Pulmonary artery endothelial cell (primary cell): ENCODE results near the gene ZNF140. TPM values are rescaled to one million over a fixed set of nuclear protein-coding genes. Genes with fewer than 3 reads are reported as not detected.

Experiments used
- DNase-seq: peaks from one replicate; pipeline ENCODE4 v3.0.0-alpha.2; 2011; ENCODE audit warnings: low read depth, low spot score
- total RNA-seq: library from RNA; depleted of rRNA; stranded (reverse); fragments of >200 nt; gene quantifications from 2 replicates; pipeline ENCODE4 v1.2.3, GENCODE V29; 2014

Gene ZNF140
- total RNA-seq = 37.3 and 38.0 TPM in 2 replicates

DNA sequence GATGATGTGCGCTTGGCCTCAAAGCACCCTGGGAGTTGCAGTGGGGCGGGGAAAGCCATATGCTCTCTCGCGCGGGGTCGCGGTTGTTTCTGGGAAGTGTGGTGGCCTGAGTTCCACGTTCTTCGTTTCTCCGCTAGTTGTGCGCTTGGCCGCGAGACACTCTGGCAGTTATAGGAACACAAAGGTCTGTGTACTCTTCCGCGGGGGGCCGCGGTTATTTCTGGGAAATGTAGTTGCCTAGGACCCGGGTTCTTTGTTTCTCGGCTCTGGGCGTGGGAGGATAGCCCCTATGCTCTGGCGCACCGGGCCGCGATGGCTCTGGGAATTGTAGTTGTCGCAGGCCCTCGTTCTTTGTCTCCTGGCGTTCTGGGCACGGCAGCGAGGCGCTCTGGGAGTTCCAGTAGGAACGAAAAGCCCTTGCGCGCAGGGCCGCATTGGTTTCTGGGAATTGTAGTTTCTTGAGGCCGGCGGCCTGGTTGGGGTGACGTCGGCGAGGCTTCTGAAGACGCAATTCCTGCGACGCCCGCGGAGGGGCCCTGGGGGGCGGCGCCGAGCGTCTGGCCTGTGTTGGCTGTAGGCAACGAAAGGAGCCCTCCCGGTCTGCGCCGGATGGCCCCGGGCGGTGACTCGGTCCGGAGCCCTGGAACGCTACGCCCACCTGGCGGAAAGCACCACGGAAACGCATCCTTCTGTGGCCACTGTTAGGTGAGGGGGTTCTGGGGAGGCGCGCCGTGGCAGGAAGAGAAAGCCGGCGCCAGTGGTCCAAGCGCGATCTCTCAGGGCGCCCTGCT is at the start of gene ZNF140:
Gene ZNF140, plus strand, starts transcription at position 556 of the 791 bp plus-strand sequence. CDS start 398 bp downstream, outside the sequence.
- DNase-seq = peak; percentile 93

DNA sequence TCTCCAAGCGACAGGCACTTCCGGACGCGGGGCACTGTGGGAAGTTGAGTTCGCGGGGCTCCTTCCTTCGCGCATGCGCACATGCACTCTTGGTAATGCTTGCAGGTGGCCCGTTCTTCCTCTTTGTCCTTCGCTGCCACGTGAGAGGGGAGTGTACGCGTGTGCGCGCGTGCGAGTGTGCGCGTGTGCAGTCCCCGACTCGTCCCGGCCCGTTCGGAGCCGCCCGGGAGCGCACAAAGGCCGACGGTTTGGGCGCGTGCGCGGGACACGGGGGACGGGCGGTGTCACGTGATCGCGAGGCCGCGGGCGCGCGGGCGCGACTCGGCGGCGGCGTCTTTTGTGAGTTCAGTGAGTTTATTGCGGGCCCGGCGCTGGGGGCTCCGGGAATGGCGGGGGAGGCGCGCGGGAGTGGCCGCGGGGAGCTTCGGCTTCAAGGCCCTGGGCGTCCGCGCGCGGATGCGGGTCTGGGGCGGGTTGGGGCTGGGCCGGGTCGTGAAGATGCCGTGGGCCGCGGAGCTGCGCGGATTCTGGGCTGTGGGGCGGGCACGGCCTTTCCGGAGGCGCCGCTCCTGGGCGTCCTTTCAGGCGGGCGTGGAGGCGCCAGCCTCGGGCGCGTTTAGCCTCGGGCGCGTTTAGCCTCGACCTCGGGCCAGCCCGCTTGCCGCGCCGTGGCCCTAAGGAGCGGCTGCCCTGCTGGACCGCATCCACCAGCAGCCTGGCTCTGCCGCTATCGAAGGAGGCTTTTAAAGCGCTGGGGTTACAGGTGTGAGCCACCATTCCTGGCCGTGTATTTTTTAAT is 43.3 kb upstream of the ZNF140 start, which contains the start of gene ZNF84:
Gene ZNF84, plus strand, starts transcription at position 303 of the 799 bp plus-strand sequence. CDS start 3,959 bp downstream, outside the sequence.
- DNase-seq = peak; percentile 95

DNA sequence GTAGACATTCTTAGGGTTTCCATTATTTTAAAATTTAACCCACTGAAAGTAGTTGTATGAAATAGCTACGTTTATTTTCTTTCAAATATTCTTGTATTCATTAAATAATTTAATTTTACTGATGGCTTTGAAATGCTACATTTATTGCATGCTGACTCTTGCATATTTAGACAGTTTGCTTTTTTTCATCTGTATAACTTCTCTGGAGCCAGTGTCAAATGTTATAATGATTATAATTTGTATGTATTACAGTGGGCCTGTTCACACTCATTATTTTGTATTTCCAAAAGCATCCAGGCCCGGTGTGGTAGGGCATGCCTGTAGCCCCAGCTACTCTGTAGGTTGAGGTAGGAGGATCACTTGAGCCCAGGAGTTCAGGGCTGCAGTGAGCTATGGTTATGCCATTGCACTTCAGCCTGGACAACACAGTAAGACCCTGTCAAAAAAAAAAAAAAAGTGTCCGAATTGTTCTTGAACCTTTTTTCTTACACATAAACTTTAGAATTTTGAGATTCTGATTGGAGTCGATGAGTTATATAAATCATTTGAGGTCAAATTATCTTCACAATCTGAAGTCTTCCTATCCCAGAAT is 42.5 kb upstream of the ZNF140 start:
- no peak for DNase-seq

DNA sequence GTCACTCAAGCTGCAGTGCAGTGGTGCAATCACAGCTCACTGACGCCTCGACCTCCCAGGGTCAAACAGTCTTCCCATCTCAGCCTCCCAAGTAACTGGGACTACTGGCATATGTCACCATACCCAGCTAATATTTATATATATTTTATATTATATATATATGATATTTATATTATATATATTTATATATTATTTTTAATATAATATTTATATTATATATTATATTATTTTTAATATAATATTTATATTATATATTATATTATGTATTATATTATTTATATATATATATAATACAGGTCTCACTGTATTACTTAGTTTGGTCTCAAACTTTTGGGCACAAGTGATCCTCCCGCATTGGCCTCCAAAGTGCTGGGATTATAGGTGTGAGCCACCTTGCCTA is 34.0 kb upstream of the ZNF140 start:
- DNase-seq = no peak

DNA sequence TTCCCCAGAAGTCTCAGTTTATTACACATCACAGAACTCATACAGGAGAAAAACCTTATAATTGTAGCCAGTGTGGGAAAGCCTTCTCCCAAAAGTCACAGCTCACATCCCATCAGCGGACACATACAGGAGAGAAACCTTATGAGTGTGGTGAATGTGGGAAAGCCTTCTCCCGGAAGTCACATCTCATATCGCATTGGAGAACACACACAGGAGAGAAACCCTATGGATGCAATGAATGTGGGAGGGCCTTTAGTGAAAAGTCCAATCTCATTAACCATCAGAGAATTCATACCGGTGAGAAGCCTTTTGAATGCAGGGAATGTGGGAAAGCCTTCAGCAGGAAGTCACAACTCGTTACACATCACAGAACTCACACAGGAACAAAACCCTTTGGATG is 23.3 kb upstream of the ZNF140 start:
- no peak for DNase-seq

DNA sequence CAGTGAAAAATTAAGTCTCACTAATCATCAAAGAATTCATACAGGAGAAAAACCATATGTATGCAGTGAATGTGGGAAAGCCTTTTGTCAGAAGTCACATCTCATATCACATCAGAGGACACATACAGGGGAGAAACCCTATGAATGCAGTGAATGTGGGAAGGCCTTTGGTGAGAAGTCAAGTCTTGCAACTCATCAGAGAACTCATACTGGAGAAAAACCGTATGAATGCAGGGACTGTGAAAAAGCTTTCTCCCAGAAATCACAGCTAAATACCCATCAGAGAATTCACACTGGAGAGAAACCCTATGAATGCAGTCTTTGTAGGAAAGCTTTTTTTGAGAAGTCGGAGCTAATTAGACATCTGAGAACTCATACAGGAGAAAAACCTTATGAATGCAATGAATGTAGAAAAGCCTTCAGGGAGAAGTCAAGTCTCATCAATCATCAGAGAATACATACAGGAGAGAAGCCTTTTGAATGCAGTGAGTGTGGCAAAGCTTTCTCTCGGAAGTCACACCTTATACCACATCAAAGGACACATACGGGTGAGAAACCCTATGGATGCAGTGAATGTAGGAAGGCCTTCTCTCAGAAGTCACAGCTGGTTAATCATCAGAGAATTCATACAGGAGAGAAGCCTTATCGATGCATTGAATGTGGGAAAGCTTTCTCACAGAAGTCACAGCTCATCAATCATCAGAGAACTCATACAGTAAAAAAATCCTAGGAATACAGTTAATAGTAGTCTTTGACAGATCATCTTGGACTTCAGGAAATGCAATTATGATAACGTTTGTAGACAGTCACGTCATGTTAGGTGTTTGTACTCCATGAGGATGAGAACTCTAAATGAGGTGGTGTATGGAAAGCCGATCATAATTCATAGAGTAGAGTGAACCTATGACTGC is 22.3 kb upstream of the ZNF140 start:
- DNase-seq = no peak

DNA sequence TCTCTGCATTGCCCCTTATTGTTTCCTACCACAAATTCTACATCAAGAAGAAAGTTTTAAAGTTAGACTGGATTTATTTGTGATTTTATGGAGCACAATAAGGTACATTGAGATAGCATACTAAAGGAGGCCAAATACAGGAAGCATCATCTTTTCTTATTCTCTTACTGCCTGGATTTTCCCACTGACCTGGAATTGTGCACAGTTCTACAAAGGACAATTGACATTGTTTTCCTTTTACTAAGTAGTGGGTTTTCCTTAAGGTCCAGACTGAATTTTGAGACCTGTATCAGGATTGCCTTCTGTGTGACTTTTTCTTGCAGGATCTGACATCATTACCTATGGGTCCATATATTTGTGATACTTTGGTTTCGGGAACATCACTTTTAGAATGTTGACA is 18.8 kb upstream of the ZNF140 start:
- DNase-seq = no peak

DNA sequence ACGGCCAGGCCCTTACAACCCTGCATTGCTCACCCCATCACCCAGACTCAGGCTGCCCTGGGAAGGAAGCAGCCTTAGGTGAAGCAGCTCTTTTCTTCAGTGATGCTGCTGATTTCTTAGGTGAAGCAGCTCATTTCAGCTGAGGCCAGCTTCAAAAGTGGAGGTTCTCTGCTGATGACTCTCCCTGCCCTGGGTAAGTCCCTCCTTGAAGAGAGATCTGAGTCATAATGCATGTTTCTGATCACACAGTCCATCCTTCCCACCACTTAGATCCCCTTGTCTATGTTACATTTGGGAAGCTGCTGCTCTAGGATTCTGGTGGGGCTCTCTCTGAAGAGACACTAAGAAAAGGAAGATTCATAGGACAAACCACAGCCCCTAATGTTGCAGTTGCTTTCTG is 17.2 kb upstream of the ZNF140 start:
- no peak for DNase-seq

DNA sequence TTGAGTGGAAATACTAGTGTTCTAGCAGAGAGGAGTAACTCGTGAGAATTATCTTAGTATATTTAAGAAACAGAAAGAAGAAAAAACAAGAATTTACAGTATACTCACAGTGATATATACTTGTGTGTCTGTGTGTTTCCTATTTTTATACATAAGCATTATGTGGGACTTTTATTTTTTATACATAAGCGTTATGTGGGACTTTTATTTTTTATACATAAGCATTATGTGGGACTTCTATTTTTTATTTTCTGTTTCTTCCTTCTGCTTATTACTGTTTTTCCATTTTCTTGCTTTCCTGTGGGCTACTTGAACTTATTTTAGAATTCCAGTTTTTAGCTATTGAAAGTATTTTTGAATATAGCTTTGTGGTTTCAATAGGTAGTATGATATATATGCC is 6.9 kb upstream of the ZNF140 start:
- DNase-seq = no peak

DNA sequence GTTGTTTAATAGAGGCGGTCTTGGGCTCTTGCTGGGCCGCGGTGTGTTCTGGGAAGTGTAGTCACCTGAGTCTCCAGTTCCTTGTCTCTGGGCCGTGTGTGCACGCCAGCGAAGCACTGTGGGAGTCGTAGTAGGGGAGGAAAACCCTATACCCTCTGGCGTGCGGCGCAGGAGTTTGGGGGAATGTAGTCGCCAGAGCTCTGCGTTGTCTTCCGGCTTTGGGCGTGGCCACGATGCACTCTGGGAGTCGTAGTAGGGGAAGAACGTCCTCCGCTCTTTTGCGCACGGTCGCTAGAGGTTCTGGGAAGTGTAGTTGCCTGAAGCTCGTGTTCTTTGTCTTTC is 726 bp upstream of the ZNF140 start:
- DNase-seq = peak; percentile 99

DNA sequence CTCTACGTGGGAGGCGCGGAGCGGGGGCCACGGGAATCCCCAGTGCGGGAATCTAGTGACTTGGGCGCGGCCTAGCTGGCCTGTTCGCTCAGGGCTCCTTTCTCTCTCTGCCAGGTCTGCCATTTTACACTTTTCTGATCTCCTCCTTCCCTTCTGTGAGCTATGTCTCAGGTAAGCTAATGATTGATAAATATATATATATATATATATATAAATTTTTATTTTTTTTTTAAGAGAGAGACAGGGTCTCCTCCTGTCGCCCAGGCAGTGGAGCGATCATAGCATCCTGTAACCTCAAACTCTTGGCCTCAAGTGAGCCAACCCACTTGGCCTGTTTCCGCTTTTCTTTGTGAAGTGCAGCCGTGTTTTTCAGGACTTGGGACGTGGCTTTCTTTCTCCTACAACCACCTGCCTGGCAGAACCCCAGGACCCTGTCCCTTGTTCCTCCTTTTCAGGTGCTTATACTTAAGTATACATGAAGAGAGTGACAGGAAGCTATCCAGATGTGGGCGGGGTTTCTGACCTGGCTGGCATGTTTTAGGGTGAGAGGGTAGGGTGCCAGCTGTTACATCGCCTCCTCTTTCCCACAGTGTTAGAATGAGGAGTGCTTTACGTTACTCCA is 547 bp downstream of the ZNF140 start:
- DNase-seq = peak; percentile 26

DNA sequence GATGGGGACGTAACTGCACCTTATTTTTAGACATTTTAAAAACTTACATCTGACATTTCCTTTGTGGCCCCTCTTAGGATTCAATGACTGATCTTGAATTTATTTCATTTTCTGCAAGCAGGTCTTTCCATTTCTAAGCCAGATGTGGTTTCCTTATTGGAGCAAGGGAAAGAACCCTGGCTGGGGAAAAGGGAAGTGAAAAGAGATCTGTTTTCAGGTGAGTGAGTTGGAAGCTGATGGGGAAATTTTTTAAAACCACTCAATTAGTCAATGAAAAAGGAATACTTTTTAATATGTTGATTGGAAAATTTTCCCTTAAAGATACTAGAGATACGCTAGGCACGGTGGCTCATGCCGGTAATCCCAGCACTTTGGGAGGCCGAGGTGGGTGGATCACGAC is 2.6 kb downstream of the ZNF140 start:
- DNase-seq = no peak

DNA sequence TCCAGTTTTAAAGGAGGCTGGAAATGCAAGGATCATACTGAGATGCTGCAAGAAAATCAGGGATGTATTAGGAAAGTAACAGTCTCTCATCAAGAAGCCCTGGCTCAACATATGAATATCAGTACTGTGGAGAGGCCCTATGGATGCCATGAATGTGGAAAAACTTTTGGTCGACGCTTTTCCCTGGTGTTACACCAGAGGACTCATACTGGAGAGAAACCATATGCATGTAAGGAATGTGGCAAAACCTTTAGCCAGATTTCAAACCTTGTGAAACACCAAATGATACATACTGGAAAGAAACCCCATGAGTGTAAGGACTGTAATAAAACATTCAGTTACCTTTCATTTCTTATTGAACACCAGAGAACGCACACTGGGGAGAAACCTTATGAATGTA is 24.9 kb downstream of the ZNF140 start:
- no peak for DNase-seq

DNA sequence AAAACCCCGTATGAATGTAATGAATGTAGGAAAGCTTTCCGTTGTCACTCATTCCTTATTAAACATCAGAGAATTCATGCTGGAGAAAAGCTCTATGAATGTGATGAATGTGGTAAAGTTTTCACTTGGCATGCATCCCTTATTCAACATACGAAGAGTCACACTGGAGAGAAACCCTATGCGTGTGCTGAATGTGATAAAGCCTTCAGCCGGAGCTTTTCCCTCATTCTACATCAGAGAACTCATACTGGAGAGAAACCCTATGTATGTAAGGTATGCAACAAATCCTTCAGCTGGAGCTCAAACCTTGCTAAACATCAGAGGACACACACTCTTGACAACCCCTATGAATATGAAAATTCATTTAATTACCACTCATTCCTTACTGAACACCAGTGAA is 25.5 kb downstream of the ZNF140 start:
- DNase-seq = no peak

DNA sequence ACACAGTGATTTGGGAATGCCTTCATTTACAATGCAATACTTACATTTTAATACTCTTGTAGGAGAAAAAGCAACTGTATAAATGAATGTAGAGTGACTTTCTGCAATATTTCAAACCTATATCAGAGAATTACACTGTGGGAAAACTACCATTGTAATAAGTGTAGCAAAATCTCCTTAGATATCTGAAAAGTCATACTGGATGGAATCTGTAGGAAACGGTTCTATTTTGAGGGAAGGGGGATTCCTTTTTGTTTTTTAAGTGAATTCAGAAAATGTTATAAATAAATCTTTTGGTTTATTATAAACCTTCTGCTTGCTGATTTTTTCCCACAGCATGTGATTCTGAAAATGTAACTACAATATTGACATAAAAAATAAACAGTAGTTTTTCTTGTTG is 26.4 kb downstream of the ZNF140 start:
- no peak for DNase-seq

DNA sequence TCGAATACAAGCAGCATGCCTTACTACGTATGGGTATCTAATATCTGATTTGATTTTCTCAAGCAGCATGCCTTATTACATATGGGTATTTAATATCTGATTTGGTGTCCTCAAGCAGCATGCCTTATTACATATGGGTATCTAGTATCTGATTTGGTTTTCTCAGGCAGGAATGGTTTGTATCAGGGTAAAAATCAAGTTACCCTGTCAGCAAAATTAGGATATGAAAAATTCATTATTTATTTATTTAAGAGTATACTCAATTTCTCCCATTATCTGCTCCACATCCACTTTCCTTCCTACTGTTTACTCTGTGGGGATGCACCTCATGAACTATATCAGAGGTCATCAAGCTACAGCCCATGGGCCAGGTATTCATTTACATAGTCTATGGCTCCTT is 27.4 kb downstream of the ZNF140 start:
- DNase-seq = no peak

DNA sequence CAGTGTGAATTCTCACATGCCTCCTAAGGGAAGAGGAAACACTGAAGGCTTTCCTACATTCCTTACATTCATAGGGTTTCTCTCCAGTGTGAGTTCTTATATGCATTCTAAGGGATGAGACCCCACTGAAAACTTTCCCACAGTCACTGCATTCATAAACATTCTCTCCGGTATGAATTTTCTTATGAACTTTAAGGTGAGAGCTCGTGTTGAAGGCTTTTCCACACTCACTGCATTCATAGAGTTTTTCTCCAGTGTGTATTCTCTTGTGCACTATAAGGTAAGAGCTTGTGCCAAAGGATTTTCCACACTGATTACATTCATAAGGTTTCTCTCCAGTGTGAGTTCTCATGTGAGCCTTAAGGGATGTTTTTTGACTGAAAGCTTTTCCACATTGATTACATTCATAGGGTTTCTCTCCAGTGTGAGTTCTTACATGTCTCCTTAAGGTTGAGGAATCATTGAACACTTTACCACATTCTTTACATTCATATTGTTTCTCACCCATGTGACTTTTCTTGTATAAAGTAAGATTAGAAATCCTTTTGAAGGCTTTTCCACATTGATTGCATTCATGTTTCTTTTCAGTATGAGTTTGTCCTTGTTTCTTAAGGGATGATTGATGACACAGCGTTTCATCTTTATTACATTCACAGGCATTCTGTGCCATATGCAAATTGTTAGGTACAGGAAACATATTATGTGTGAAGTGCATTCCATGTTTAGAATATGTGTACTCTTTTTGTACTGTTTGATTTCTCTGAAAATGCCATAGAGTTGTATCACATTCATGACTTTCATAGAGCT is 39.9 kb downstream of the ZNF140 start:
- no peak for DNase-seq

DNA sequence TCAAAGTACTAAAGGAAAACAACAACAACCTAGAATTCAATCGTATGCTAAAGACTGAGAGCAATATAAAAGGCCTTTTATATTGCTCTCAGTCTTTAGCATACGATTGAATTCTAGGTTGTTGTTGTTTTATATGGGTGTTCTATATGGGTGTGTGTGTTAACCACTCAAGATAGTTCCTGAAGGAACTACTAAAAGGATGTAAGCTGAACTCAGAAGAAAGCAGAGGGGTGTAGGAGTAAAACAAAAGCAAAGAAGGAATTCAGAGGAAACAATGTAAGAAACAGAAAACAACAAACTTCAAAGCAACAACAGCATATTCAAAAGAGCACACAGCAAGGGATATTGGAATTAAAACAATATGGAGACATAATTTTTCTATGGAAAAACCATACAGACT is 44.0 kb downstream of the ZNF140 start:
- no peak for DNase-seq

DNA sequence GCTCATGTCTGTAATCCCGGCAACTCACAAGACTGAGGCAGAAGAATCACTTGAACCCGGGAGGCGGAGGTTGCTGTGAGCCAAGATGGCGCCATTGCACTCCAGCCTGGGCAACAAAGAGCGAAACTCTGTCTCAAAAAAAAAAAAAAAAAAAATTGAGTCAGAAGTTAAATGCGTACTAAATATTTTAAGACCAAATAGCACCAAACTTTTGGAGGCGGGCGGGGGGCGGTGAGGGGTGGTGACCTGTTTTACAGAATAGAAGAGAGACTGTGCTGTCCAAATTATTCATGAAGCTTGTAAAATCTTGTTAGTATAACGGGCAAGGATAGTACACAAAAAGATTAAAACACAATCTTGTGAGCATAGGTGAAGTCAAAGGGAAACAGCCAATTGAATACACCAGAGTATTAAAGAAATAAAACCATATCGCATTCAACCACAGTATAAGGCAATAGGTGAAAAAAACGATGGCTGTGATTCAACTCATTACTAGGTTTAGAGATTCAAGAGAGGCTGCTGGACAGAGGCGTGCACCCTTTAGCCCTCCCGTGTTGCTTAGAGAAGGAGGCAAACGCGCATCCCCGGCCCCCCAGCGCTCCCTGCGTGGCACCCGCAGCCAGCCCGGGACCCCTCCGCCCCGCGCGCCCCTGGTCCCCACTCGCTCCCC is 48.8 kb downstream of the ZNF140 start:
- DNase-seq = no peak
